ENCODE data around the gene TUBA3E. TPM values are rescaled to one million over a fixed set of nuclear protein-coding genes. Genes with fewer than 3 reads are reported as not detected.
A peak's percentile ranks its signal among the peaks of the same experiment; 100 is the strongest.

Gene TUBA3E
- total and polyA plus RNA-seq, 2 of the 8 experiments (the other 6 are each of a cell fraction or from before 2014, with no cell fraction given) = not detected

GRCh38 chr2:130243359-130243758 is 45.1 kb upstream of the TUBA3E start:
- Histone ChIP-seq H3K79me2 (ENCODE audit: control insufficient read depth in 1 of 2, insufficient read depth in 2 of 2, low read length in 2 of 2) (no peaks in the 10 kb centered on the region), H3K23me2 (ENCODE audit: low read depth, low read length) (no peaks in the 10 kb centered on the region), H2BK120ac (replicated peaks; ENCODE audit: low read depth, low read length) (no peak overlapping the region), H3K9ac (replicated peaks in 1 of 4; ENCODE audit: extremely low read depth in 1 of 4, low read depth in 3 of 4, low read length in 3 of 4) (no peak overlapping the region), H3K18ac (ENCODE audit: extremely low read depth, low read length) (no peak overlapping the region), H3K9me3 (ENCODE audit: insufficient read depth in 2 of 2, low read depth in 1 of 2, low read length in 1 of 2) (no peaks in the 10 kb centered on the region), H3K4me3 (ENCODE audit: extremely low read depth in 1 of 4, insufficient read depth in 2 of 4, low read depth in 3 of 4, low read length in 4 of 4) (no peak overlapping the region), H2AFZ (ENCODE audit: low read length) (no peak overlapping the region), H3K4me2 (ENCODE audit: insufficient read depth in 1 of 2, low read depth in 2 of 2, low read length in 2 of 2) (no peak overlapping the region), H4K91ac (replicated peaks; ENCODE audit: insufficient read length, low read length) (no peak overlapping the region), H3K14ac (ENCODE audit: insufficient read length) (no peak overlapping the region), H3K4ac (replicated peaks; ENCODE audit: insufficient read length, low read depth, low read length) (no peak overlapping the region), H2BK5ac (ENCODE audit: low read depth, low read length) (no peak overlapping the region), H2BK20ac (ENCODE audit: low read length) (no peak overlapping the region), H3K27ac (ENCODE audit: low read depth, low read length) (no peak overlapping the region), H4K20me1 (replicated peaks in 1 of 2; ENCODE audit: control insufficient read depth in 1 of 2, insufficient read depth in 2 of 2, low read length in 2 of 2) (no peaks in the 10 kb centered on the region), H4K8ac (ENCODE audit: extremely low read depth, insufficient read depth, low read length) (no peak overlapping the region), H4K5ac (ENCODE audit: insufficient read length, low read depth, low read length) (no peak overlapping the region), H3K79me1 (ENCODE audit: low read depth, low read length) (no peaks in the 10 kb centered on the region), H3K27me3 (replicated peaks in 1 of 4; ENCODE audit: control insufficient read depth in 3 of 4, extremely low read depth in 1 of 4, insufficient read depth in 3 of 4, low read length in 3 of 4) (no peaks in the 10 kb centered on the region), H2AK5ac (ENCODE audit: low read depth, low read length) (no peak overlapping the region), H3K56ac (replicated peaks; ENCODE audit: insufficient read length, low read depth, low read length) (no peak overlapping the region), H3K23ac (ENCODE audit: insufficient read length) (no peak overlapping the region), H2BK12ac (ENCODE audit: low read depth, low read length) (no peak overlapping the region), H3K4me1 (replicated peaks in 1 of 4; ENCODE audit: control insufficient read depth in 3 of 4, insufficient read depth in 4 of 4, low read length in 3 of 4) (no peaks in the 10 kb centered on the region), H3K36me3 (ENCODE audit: control insufficient read depth in 2 of 4, insufficient read depth in 4 of 4, low read length in 3 of 4) (no peaks in the 10 kb centered on the region), H2BK15ac (ENCODE audit: low read length) (no peak overlapping the region)
- POLR2A ChIA-PET (ENCODE audit: partially characterized antibody) = no interaction called here
- FAIRE-seq (no peak), DNase-seq (ENCODE audit: low read depth in 1 of 2, low spot score in 2 of 2) (no peak)
- CTCF ChIA-PET (ENCODE audit: partially characterized antibody) = interaction anchor here (1.2 kb wide), 1 partner anchor 88 kb away, joined by 5 read pairs; no protein-coding TSS in a partner anchor
- 92% methylated on average over 2 of the region's 2 CpGs; no CpG with 5 or more reads in 1 of the 2 experiments for WGBS, 2 experiments (ENCODE audit: extremely low coverage in 1 of 2, insufficient coverage in 1 of 2, insufficient read length in 1 of 2, insufficient replicate concordance in 2 of 2, low coverage in 1 of 2, low lambda C conversion rate in 2 of 2, missing lambda C conversion rate in 1 of 2)
- no peak for TF ChIP-seq SIX5 (IDR thresholded peaks at IDR 0.05; ENCODE audit: low read depth, low read length)
- TF ChIP-seq CEBPB (IDR thresholded peaks at IDR 0.05; ENCODE audit: low read depth, low read length) = peak; percentile 32; the same call in 1 of the 2 replicates

All from H1 (cell line).